ENCODE results near the gene DLG1. TPM values are rescaled to one million over a fixed set of nuclear protein-coding genes. Genes with fewer than 3 reads are reported as not detected.

Gene DLG1
- total RNA-seq, 1 experiment from 2014 or later, result 107 TPM

DNA sequence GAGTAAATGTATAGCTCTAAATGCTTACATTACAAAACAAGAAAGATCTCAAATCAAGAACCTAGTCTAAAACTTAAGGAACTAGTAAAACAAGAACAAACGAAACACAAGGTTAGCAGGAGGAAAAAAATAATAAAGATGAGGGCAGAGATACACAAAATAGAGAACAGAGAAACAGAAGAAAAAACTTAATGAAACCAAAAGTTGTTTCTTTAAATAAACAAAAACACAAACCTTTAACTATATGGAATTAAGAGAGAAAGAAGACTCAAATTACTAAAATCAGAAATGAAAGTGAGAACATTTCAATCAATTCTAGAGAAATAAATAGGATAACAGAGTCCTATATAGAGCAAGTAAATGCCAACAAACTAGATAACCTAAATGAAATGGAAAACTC lies 59.6 kb downstream of the DLG1 start:
- Histone ChIP-seq H3K4me3 (ENCODE audit: low read depth, low read length, poor library complexity, severe bottlenecking) (no peak overlapping the region), H3K4me1 (ENCODE audit: insufficient read depth, low read length, poor library complexity, severe bottlenecking) (peaks cover 7% of the 10 kb centered on the region), H3K27ac (ENCODE audit: low read depth, low read length, poor library complexity, severe bottlenecking) (no peak overlapping the region), H3K9me3 (ENCODE audit: low read depth, low read length, poor library complexity, severe bottlenecking) (peaks cover 36% of the 10 kb centered on the region), H3K27me3 (replicated peaks; ENCODE audit: insufficient read depth, low read depth, low read length, poor library complexity) (no peaks in the 10 kb centered on the region), H3K36me3 (ENCODE audit: insufficient read depth, low read length, poor library complexity, severe bottlenecking) (peaks cover 28% of the 10 kb centered on the region)
- ChIA-PET CTCF (interaction anchor here (0.7 kb wide), 1 partner anchor 167 kb away, joined by 3 read pairs; no protein-coding TSS in a partner anchor), POLR2A (ENCODE audit: low non-redundant PET) (no interaction called here)
- intact Hi-C loops (cut with micrococcal nuclease; ENCODE audit: unreplicated experiment), result no loop called here
- no TSS peak for BruUV-seq (replicated peaks)
- no peak for DNase-seq (ENCODE audit: low spot score)
- no peak for TF ChIP-seq EZH2 (IDR thresholded peaks at IDR 0.05; ENCODE audit: borderline replicate concordance, low read depth, low read length, poor library complexity, severe bottlenecking)
- TF ChIP-seq, protein P1, sequence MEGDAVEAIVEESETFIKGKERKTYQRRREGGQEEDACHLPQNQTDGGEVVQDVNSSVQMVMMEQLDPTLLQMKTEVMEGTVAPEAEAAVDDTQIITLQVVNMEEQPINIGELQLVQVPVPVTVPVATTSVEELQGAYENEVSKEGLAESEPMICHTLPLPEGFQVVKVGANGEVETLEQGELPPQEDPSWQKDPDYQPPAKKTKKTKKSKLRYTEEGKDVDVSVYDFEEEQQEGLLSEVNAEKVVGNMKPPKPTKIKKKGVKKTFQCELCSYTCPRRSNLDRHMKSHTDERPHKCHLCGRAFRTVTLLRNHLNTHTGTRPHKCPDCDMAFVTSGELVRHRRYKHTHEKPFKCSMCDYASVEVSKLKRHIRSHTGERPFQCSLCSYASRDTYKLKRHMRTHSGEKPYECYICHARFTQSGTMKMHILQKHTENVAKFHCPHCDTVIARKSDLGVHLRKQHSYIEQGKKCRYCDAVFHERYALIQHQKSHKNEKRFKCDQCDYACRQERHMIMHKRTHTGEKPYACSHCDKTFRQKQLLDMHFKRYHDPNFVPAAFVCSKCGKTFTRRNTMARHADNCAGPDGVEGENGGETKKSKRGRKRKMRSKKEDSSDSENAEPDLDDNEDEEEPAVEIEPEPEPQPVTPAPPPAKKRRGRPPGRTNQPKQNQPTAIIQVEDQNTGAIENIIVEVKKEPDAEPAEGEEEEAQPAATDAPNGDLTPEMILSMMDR (conservative IDR thresholded peaks at IDR 0.05; ENCODE audit: low read depth, low read length), result no peak

DNA sequence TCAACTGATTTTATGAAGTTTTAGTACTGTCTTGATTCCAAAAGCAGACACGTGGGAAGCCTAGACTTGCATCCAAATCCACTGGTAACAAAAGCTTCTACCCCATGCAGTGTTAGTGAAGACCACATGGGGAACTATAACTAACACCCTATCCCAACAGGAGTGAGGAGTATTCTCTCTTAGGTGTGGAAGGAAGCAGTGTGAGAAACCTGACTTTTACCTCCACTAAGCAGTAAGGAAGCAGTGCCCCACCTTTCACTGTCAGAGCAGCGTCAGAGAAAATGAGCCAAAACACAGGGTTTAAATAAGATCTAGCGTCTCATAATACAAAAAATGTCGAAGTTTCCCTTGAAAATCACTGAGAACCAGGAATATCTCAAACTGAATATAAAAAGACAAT lies 60.5 kb downstream of the DLG1 start:
- peaks cover 27% of the 10 kb centered on the region for H3K9me3 ChIP-seq (ENCODE audit: low read depth, low read length, poor library complexity, severe bottlenecking)
- no peak for TF ChIP-seq EZH2 (IDR thresholded peaks at IDR 0.05; ENCODE audit: borderline replicate concordance, low read depth, low read length, poor library complexity, severe bottlenecking)
- TF ChIP-seq, protein P1 (conservative IDR thresholded peaks at IDR 0.05; ENCODE audit: low read depth, low read length), result no peak
- no peak overlapping the region for H3K4me3 ChIP-seq (ENCODE audit: low read depth, low read length, poor library complexity, severe bottlenecking)
- H3K27me3 ChIP-seq (replicated peaks; ENCODE audit: insufficient read depth, low read depth, low read length, poor library complexity), result no peaks in the 10 kb centered on the region
- H3K27ac ChIP-seq (ENCODE audit: low read depth, low read length, poor library complexity, severe bottlenecking), result no peak overlapping the region
- no peak for DNase-seq (ENCODE audit: low spot score)
- ChIA-PET POLR2A (ENCODE audit: low non-redundant PET) (no interaction called here), CTCF (no interaction called here)
- intact Hi-C loops (cut with micrococcal nuclease; ENCODE audit: unreplicated experiment), result no loop called here
- BruUV-seq (replicated peaks), result no TSS peak
- peaks cover 19% of the 10 kb centered on the region for H3K36me3 ChIP-seq (ENCODE audit: insufficient read depth, low read length, poor library complexity, severe bottlenecking)
- H3K4me1 ChIP-seq (ENCODE audit: insufficient read depth, low read length, poor library complexity, severe bottlenecking), result peaks cover 8% of the 10 kb centered on the region

DNA sequence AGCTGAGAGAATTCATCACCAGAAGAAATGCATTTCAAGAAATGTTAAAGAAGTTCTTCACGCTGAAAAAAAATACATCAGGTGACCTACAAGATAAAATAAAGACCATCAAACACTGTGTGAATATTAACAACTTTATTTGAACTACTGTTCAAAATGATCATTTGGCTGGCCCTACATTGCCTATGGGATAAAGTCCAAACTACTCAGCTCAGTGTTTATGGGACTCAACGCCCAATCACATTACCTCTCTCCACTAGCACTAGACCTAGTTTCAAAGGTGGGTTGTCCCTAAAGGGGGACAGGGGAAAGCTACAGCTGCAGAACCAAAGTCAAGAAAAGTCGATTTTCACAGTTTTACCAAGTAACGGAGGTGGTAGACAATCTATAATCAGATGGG lies 62.0 kb downstream of the DLG1 start:
- intact Hi-C loops (cut with micrococcal nuclease; ENCODE audit: unreplicated experiment), result no loop called here
- TF ChIP-seq, protein P1 (conservative IDR thresholded peaks at IDR 0.05; ENCODE audit: low read depth, low read length), result no peak
- TF ChIP-seq EZH2 (IDR thresholded peaks at IDR 0.05; ENCODE audit: borderline replicate concordance, low read depth, low read length, poor library complexity, severe bottlenecking), result no peak
- POLR2A ChIA-PET (ENCODE audit: low non-redundant PET), result no interaction called here
- H3K4me1 ChIP-seq (ENCODE audit: insufficient read depth, low read length, poor library complexity, severe bottlenecking), result peaks cover 15% of the 10 kb centered on the region
- no peak for DNase-seq (ENCODE audit: low spot score)
- peaks cover 8% of the 10 kb centered on the region for H3K36me3 ChIP-seq (ENCODE audit: insufficient read depth, low read length, poor library complexity, severe bottlenecking)
- no peaks in the 10 kb centered on the region for H3K27me3 ChIP-seq (replicated peaks; ENCODE audit: insufficient read depth, low read depth, low read length, poor library complexity)
- BruUV-seq (replicated peaks), result no TSS peak
- H3K27ac ChIP-seq (ENCODE audit: low read depth, low read length, poor library complexity, severe bottlenecking), result no peak overlapping the region
- CTCF ChIA-PET, result no interaction called here
- H3K4me3 ChIP-seq (ENCODE audit: low read depth, low read length, poor library complexity, severe bottlenecking), result no peak overlapping the region
- peaks cover 11% of the 10 kb centered on the region for H3K9me3 ChIP-seq (ENCODE audit: low read depth, low read length, poor library complexity, severe bottlenecking)
